NCI-H1048 (cell line): ENCODE data around the gene C3orf80.
"Not testable (repeated sequence)": the region's sequence is repeated elsewhere in the genome, so short reads cannot be mapped to it uniquely, and the experiment has no call there.

Experiments
- DNase-seq: peaks from one replicate; lab custom pipeline; 2025; lab: John Stamatoyannopoulos, UW

The C3orf80 gene

DNA sequence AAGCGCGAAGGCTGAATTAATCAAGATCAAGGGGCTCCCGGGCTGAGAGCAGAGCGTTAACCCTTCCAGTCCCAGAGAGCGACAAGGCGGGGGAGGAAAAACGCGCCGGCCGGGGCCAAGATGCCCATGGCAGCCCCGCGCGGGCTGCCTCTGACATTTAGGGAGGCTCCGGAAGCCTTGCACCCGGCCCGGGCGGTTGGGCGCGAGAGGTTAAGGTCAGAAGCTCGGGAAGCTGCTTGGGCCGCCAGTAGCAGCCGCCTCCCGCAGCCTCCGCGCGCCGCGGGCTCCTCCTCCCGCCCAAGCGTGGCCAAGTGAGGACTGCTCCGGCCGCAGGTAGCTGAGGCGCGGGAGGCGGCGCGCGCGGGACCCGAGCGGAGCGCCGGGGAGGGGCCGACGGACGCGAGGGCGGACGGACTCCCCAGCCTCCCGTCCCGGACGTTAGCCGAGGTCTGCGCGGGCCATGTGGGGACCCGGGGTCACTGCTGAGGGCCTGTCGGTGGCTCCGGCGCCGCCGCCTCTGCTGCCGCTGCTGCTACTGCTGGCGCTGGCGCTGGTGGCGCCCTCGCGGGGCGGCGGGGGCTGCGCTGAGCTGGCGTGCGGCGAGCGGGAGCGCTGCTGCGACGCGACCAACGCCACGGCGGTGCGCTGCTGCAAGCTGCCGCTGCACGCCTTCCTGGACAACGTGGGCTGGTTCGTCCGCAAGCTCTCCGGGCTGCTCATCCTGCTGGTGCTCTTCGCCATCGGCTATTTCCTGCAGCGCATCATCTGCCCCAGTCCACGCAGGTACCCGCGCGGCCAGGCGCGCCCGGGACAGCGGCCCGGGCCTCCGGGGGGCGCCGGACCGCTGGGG is at the start of gene C3orf80:
TSS of gene C3orf80 (plus strand) at position 247 of the 850 bp plus-strand sequence. CDS start at position 461, 214 bp downstream.
- no peak for DNase-seq

DNA sequence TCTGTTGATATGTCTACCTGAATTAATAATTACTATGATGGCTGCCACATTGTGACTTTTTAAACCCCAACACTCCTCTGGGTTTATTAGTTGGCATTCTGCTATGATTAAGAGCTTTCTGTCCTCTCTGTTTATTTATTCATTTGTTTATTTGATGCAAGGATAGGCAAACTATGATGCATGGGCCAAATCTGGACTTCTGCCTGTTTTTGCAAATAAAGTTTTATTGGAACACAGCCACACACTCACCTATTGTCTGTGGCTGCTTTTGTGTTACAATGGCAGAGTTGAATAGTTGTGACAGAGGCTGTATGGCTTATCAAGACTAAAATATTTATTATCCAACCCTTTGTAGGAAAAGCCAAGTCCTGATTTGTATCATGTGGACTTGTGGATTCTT is 48.3 kb upstream of the C3orf80 start:
- DNase-seq, result no peak

DNA sequence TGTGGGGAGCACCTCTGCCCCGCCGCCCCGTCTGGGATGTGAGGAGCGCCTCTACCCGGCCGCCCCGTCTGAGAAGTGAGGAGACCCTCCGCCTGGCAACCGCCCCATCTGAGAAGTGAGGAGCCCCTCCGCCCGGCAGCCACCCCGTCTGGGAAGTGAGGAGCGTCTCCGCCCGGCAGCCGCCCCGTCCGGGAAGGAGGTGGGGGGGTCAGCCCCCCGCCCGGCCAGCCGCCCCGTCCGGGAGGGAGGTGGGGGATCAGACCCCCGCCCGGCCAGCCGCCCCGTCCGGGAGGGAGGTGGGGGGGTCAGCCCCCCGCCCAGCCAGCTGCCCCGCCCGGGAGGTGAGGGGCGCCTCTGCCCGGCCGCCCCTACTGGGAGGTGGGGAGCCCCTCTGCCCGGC is 46.6 kb upstream of the C3orf80 start:
- not testable (repeated sequence) for DNase-seq

DNA sequence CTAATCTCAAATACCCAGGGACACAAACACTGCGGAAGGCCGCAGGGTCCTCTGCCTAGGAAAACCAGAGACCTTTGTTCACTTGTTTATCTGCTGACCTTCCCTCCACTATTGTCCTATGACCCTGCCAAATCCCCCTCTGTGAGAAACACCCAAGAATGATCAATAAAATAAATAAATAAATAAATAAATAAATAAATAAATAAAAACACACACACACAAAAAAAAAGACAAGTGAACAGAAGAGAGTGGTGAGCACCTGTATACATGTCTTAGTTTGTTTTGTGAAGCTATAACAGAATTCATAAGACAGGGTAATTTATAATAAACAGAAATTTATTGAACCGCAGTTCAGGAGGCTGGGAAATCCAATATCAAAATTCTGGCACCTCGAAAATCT is 45.8 kb upstream of the C3orf80 start:
- not testable (repeated sequence) for DNase-seq

DNA sequence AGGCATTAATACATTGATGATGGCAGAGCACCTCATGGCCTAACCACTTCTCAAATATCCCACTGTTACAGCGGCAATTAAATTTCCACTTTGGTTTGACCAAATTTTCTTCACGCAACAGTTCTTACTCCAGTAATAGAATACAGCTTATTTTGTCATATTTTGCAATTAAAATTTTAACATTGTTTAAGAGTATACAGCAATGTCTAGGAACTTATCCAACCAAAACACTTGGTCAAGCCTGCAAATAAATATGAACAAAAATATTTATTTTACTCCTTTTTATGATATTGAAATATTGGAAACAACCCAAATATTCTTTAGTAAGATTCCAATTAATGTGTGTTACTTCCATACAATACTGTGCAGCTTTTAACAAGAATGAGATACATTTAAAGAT is 45.3 kb upstream of the C3orf80 start:
- DNase-seq, result no peak

DNA sequence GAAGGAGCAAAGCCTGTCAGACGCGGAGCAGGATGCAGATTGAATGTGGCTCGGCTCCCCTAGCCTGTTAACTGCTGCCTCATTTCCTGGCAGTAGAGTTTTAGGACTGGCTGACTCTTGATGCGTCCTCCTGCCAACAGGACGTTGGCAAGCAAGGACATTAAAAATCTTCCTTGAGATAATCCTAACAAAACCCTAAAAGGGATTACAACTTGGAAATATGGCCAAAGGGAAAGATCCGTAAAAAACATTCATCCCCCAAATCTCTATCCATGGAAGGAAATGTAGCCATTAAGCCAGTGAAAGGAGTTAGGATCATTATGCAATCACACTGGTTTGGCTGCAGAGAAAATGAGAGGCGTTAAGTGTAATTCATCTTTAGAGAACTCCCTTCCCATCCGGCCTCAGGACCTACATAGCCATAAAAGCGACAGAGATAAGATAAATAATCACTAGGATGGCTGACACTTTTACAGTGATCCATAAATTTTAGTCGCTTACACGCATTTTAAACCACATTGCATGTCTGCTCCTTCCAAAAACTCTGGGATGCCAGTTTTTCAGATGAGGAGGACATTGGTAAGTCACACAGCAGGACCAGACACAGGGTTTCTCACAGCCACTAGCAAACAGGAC is 44.5 kb upstream of the C3orf80 start:
- DNase-seq, result no peak

DNA sequence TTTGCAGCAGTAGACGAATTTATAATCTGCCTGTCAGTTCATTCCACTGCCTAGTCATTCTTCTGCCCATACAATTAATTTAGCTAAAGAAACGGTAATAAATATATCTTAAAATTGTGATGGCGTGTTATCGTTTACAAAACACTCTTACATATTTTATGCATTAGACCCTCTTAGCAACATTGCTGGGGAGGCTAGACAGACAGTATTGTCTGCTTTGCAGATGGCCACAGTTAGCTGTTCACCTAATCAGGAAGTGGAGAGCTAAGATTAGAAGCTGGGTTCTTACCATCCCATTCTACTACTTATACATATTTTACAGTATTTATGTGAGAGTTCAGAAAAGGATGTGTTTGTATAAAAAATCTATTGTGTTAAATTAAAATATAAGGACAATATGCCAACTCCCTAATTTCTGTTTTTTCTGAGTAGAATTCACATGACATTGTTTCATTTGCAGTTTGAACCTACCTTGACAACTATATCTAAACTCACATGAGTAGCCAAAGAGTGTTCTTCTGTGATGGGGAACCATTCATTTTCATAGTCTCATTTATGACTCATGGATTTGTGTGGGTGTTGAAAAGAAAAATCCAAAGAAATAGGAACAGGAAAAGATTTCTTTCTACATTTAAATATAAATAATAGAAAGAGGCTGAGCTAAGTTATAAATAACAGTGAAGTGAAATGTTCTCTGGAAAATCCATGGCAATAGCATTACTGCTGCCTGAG is 41.7 kb upstream of the C3orf80 start:
- DNase-seq, result no peak

DNA sequence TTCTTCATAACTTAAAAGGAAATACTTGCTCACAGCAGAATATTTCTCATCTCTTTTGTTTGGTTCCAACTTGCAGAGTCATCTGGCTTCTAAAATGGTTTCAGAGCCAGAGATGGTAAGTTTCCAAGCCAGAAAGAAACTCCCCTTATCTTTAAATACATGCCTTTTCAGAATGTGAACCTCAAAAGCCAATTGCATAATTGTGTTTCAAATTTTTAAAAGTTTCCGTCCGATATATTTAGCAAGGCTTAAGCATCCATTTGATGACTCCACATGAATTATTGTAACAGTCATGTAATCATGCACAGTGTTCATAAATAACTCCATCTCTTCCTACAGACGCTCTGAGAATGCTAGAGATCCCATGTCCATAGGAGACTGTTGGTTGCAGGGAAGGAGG is 40.6 kb upstream of the C3orf80 start:
- DNase-seq, result no peak

DNA sequence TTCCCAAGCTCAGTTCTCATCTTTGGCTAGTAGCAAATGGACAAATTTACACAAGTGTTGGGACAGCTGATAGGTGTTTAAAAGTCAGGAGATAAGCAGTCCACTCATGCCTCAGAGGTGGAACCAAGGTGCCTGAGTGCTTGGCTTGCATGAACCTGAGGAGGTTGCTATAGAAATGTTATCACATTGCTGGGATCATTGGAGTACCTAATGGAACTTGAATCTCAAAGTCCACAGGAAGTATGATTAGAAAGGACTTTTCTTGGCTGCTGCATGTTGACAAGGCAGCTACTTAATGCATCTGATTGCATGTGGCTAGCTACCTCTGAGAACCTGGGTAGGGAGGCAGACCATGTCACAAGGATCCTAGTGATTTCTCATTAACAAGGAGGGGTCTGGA is 39.5 kb upstream of the C3orf80 start:
- no peak for DNase-seq

DNA sequence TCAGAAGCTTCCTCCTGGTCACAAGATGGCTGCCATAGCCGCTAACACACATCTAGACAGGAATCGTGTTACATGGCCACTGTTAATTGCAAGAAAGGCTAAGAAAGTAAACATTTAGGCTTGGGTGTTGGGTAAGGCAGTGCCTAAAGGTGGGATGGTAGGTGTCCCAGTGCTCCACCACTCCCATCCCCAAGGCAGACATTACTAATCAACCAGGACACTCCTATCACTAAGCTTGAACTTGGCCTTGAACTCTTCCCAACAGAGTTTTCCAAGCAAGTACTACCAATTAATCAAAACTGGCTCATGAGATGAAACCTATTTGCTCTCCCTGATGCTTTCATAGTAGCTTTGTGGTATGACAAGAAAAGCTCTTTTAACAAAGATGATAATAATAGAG is 37.9 kb upstream of the C3orf80 start:
- no peak for DNase-seq

DNA sequence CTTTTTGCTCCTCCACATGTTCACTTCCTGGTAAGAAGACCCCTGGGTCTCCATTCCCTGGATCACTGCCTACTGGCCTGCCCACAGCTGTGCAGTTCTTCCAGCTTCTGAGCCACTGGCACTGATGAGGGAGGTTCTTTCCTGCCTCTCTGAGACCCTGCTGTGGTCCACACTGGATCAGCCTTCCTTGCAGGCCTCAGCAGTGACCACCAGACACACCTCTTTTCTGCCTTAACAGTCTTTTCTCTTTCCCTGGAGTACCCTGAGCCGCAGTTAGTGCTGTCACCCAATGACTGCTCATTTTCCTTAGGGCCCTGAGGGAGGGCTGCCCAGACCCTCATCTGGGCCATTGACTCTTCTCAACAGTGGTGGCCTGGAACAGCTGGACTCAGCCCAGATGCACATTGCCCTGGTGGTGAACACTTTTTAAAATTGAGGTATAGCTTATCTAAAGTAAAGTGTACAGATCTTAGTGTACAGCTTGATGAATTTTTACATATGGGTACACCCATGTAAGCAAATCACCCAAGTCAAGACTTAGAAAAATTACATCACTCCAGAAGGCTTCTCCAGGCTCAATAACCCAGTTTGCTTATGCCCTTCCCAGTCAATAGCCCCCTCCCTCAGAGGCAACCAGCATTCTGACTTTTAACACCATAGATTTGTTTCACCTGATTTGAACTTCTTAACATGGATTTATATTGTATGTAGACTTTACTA is 32.8 kb upstream of the C3orf80 start:
- DNase-seq, result no peak

DNA sequence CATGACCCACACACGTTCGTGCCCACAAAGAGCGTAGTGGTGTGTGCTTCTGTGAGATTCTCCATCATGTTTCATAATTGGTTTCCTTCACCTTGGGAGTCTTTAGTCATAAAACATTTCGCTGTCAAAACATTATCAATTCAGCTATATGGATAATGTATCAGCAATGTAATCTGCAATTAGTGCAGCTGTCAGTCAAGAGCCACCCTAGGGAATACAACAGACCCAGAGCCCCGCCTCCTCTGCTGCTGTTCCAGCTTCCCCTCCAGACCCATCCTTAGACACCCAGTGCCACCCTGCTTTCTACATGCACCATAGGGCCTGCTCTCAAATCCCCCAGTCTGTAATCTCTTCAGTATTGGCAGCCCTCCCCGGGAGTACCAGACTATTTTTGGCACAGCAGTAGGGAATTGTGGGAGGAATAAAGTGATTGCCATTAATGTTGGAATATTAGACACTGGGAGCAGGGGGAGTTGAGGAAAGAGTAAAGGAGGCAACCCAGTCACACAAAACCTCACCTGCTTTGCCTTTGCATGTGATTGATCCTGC is 31.5 kb upstream of the C3orf80 start:
- DNase-seq, result no peak

DNA sequence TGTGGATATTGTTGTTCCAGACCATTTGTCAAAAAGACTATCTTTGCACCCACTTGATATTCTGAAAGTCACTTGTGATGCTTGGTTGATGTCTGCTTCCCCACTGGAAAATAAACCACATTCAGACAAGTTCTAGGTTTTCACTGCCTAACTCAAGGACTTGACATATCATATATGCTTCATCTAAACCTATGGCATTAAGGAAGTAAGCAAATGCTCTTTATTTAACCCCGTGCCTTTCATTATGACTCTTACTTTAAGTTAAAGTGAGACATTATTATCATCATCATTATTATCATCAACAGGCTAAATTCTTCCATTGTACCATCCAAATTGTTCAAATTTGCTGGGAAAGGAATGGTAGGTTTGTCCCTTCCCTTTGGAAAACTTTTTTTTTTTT is 30.8 kb upstream of the C3orf80 start:
- no peak for DNase-seq

DNA sequence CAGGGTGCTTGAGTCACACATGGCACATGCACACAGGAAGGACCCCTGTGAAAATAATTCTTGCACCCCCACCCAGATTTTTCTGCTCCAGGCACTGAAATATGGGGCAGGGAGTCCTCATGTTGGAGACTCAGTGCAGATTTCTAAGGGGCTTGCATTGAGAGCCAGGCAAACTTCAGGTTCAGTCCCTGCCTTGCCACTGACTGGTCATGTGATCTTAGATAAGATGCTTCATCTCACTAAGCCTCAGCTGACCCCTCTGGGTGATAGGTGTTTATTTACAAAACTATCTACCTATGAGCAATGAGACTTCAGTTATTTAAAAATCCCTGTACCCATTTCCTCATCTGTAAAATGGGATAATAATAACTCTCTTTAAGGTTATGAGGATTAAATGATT is 30.1 kb upstream of the C3orf80 start:
- no peak for DNase-seq

DNA sequence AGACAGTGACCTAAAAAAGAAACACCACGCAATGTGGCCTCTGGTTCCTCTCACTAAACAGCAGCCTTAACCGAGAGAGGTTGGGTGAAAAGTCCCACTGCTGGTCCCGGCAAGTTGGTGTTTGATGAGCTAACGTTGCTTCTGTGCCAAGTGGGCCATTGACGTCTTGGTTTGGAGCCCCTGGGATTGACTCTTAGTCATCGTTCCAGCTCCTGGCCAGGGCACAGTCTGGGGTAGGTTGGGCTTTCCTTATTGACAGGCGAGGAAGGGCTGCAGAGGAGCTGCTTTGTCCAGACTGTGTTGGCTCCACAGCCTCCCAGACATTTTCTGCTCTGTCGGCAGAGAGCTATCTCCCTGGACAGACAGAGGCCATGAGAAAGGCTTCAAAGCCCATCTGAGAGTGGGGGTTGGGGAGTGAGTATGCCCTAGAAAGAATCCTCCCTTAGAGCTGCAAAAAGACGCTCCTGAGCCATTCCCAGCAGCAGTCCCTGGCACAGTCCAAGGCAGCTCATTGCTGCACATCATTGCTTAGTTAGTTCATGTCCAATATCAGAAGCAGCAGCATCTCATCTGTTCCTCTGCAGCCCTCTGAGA is 28.6 kb upstream of the C3orf80 start:
- no peak for DNase-seq

DNA sequence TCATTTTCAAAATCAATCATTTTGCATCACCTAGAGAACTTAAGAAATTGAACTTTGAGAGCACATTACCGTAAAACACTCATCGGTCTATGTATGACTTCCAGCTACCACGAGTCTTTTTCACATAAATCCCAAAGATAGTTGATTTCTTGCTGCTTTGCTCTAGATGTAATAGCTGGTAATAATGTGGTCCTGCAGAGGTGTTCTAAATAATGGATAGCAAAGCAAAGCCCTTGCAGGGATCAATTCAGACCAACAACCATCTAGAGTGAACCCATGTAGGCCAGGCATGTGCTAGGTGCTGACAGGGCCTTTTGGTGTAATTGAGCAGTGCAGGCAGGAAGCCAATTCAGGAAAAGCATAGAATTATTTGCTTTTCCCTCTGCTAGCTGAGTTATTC is 26.1 kb upstream of the C3orf80 start:
- DNase-seq, result no peak

DNA sequence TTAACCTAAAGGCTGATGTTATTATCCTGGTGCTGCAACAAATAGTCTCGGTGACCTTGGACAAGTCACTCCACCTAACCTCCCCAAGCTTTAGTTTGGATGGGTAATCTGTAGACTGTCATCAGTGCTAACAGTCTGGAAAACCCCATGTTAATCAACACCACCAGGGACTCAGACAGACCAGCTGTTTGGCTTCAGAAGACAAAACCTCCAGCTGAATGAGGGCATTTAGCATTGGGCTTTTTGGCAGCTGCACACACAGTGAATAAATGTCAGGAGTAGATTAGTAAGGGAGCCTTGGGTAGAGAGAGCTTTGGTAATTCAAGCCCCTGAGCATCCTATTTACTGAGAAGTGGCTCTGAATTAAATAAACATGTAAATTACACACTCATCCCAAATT is 24.9 kb upstream of the C3orf80 start:
- DNase-seq, result no peak

DNA sequence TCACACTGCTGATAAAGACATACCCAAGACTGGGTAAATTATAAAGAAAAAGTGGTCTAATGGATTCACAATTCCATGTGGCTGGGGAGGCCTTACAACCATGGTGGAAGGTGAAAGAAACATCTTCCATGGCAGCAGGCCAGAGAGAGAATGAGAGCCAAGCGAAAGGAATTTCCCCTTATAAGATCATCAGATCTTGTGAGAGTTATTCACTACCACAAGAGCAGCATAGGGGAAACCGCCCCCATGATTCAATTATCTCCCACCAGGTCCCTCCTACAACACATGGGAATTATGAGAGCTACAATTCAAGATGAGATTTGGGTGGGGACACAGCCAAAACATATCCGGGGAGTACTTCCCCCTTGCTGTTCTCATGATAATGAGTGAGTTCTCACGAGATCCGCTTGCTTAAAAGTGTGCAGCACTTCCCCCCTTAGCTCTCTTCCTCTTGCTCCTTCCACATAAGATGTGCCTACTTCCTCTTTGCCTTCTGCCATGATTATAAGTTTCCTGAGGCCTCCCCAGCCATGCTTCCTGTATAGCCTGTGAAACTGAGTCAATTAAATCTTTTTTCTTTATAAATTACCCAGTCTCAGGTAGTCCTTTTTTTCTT is 20.7 kb upstream of the C3orf80 start:
- not testable (repeated sequence) for DNase-seq

DNA sequence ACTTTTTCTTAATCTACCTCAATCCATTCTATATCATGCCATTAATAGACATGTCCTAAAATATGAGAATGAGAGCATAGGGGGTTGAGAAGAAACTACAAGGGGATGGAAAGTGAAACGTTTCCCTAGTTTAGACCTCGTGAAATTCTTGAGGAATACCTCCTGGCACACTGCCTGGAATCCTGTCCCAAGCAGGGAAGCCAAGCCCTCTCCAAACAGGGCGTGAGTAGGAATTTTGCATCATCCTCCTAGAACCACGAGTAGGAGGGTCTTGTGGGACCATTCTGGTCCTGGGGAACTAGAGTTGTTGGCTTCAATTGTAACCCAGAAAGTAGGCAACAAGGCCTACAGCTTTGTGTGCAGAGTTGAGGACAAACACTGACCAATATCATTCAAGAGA is 19.6 kb upstream of the C3orf80 start:
- DNase-seq, result no peak

DNA sequence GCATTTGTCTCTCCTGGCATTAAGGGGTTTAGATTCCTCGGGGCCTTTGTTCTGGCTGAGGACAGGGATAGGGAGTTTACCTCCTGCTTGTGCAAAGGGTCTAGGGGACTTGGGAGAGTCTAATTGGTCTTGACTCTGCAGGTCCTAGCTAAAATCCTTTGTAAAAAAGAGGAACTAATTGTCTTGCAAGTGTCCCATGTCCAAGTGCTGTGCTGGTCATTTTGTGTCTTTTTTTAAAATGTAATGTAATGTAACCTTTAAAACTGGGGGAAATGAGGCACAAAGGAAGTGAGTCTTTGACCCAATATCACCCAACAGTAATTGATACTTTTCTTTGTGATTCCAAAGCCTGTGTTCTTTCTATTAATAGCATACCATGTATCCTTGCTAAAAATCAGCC is 14.9 kb upstream of the C3orf80 start:
- no peak for DNase-seq

DNA sequence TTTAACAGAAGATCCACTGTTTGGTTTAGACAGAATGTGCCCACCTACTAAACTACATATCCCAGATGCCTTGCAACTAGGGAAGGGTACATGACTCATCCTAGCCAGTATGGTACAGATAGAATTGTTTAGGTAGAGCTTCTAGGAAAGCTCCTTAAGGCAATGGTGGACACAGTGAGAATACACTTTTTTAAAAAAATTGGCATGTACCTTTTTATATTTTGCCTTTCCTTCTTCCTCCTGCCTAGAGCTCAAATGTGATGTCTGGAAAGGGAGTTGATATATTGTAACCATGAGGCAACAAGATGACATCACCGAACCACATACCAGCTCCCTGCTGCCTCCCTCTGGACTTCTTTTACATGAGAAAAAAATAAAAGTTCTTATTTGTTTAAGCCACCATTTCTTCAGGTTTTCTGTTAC is 14.4 kb upstream of the C3orf80 start:
- DNase-seq, result no peak
